H9 (cell line): ENCODE results near the gene C19orf44. TPM values are rescaled to one million over a fixed set of nuclear protein-coding genes. Genes with fewer than 3 reads are reported as not detected.

Experiments used
- DNase-seq: peaks from one replicate; pipeline ENCODE4 v3.0.0-alpha.2; 2017
- H2AFZ ChIP-seq: one replicate; pipeline ENCODE4 v1.6.1; 2013; ENCODE audit warnings: mild to moderate bottlenecking, low read length, control low read depth, moderate library complexity
- H2AK5ac ChIP-seq: 2 replicates; pipeline ENCODE4 v1.6.1; 2013; ENCODE audit warnings: low read length, control low read depth, mixed read lengths; ENCODE audit not compliant: insufficient read length
- H2BK120ac ChIP-seq: one replicate; pipeline ENCODE4 v1.6.1; 2013; ENCODE audit warnings: low read depth, mild to moderate bottlenecking, low read length, control low read depth, inconsistent platforms; ENCODE audit not compliant: poor library complexity, severe bottlenecking
- H2BK12ac ChIP-seq: 2 replicates; pipeline ENCODE4 v1.6.1; 2013; ENCODE audit warnings: low read length, control low read depth, mixed read lengths, low read depth; ENCODE audit not compliant: insufficient read length
- H2BK15ac ChIP-seq: 2 replicates; pipeline ENCODE4 v1.6.1; 2013; ENCODE audit warnings: low read depth, low read length, control low read depth
- H2BK20ac ChIP-seq: one replicate; pipeline ENCODE4 v1.6.1; 2013; ENCODE audit warnings: low read depth, mild to moderate bottlenecking, low read length, control low read depth, inconsistent platforms; ENCODE audit not compliant: poor library complexity, severe bottlenecking
- H2BK5ac ChIP-seq: 2 replicates; pipeline ENCODE4 v1.6.1; 2013; ENCODE audit warnings: low read length, control low read depth, mixed read lengths; ENCODE audit not compliant: insufficient read length
- H3K14ac ChIP-seq: 2 replicates; pipeline ENCODE4 v1.6.1; 2013; ENCODE audit warnings: low read length, control low read depth; ENCODE audit not compliant: insufficient read depth
- H3K18ac ChIP-seq: 2 replicates; pipeline ENCODE4 v1.6.1; 2013; ENCODE audit warnings: low read depth, mild to moderate bottlenecking, mixed read lengths, low read length, control low read depth; ENCODE audit not compliant: insufficient read length
- H3K23ac ChIP-seq: 2 replicates; pipeline ENCODE4 v1.6.1; 2013; ENCODE audit warnings: low read length, control low read depth, mixed read lengths, low read depth; ENCODE audit not compliant: insufficient read length
- H3K23me2 ChIP-seq: 2 replicates; pipeline ENCODE4 v1.6.1; 2013; ENCODE audit warnings: low read depth, mild to moderate bottlenecking, mixed read lengths, low read length, control low read depth; ENCODE audit not compliant: insufficient read length, poor library complexity, severe bottlenecking
- H3K27ac ChIP-seq: 2 replicates; pipeline ENCODE4 v1.5.1; 2013; ENCODE audit warnings: low read length, control low read depth, mixed read lengths, low read depth; ENCODE audit not compliant: insufficient read length
- H3K27me3 ChIP-seq: 2 replicates; pipeline ENCODE4 v1.6.1; 2013; ENCODE audit warnings: low read length, control low read depth, inconsistent platforms; ENCODE audit not compliant: insufficient read depth
- H3K4ac ChIP-seq: 2 replicates; pipeline ENCODE4 v1.6.1; 2013; ENCODE audit warnings: low read depth, mild to moderate bottlenecking, control low read depth, inconsistent platforms, low read length, moderate library complexity
- H3K4me1 ChIP-seq: 2 replicates; pipeline ENCODE4 v1.6.1; 2013; ENCODE audit warnings: low read length, control low read depth, inconsistent platforms; ENCODE audit not compliant: insufficient read depth
- H3K4me2 ChIP-seq: 2 replicates; pipeline ENCODE4 v1.6.1; 2013; ENCODE audit warnings: low read length, control low read depth, mixed read lengths; ENCODE audit not compliant: insufficient read length, insufficient read depth
- H3K56ac ChIP-seq: 2 replicates; pipeline ENCODE4 v1.6.1; 2013; ENCODE audit warnings: low read depth, mild to moderate bottlenecking, mixed read lengths, low read length, control low read depth; ENCODE audit not compliant: insufficient read length
- H3K79me1 ChIP-seq: 2 replicates; pipeline ENCODE4 v1.6.1; 2013; ENCODE audit warnings: low read depth, mild to moderate bottlenecking, moderate library complexity, low read length, control low read depth, inconsistent platforms; ENCODE audit not compliant: insufficient read depth, poor library complexity, severe bottlenecking
- H3K79me2 ChIP-seq: 2 replicates; pipeline ENCODE4 v1.6.1; 2013; ENCODE audit warnings: low read length, control low read depth, inconsistent platforms; ENCODE audit not compliant: insufficient read depth
- H3K9ac ChIP-seq: 2 replicates; pipeline ENCODE4 v1.6.1; 2013; ENCODE audit warnings: low read length, control low read depth, mixed read lengths; ENCODE audit not compliant: insufficient read length; ENCODE audit errors: extremely low read depth
- H3K9me3 ChIP-seq: one replicate; pipeline ENCODE4 v1.6.1; 2013; ENCODE audit warnings: low read depth, low read length, inconsistent platforms; ENCODE audit not compliant: control insufficient read depth
- H3T11ph ChIP-seq: one replicate; pipeline ENCODE4 v1.6.1; 2013; ENCODE audit warnings: mild to moderate bottlenecking, low read length, control low read depth, inconsistent platforms
- H4K20me1 ChIP-seq: one replicate; pipeline ENCODE4 v1.6.1; 2013; ENCODE audit not compliant: control insufficient read depth, insufficient read length, insufficient read depth
- H4K5ac ChIP-seq: 2 replicates; pipeline ENCODE4 v1.6.1; 2013; ENCODE audit warnings: low read depth, mild to moderate bottlenecking, mixed read lengths, low read length, control low read depth; ENCODE audit not compliant: insufficient read length
- H4K8ac ChIP-seq: replicated peaks from 2 replicates; pipeline ENCODE4 v1.6.1; 2013; ENCODE audit warnings: low read length, control low read depth, mixed read lengths, low read depth; ENCODE audit not compliant: insufficient read length
- H4K91ac ChIP-seq: 2 replicates; pipeline ENCODE4 v1.6.1; 2013; ENCODE audit warnings: low read depth, mild to moderate bottlenecking, moderate library complexity, mixed read lengths, low read length, control low read depth; ENCODE audit not compliant: insufficient read length
- H3K27ac Mint-ChIP-seq, 3 experiments: 2 replicates in 2 of 3; 3 replicates in 1 of 3; pipeline ENCODE4 v1.8.0; 2020 to 2021; ENCODE audit warnings: mixed read lengths in 3 of 3, mild to moderate bottlenecking in 1 of 3, moderate library complexity in 1 of 3
- H3K27me3 Mint-ChIP-seq: 2 replicates; pipeline ENCODE4 v1.8.0; 2021; ENCODE audit warnings: low read depth, mild to moderate bottlenecking, moderate library complexity, mixed read lengths
- H3K36me3 Mint-ChIP-seq, 3 experiments: 2 replicates in 2 of 3; 3 replicates in 1 of 3; pipeline ENCODE4 v1.8.0; 2020 to 2021; ENCODE audit warnings: low read depth in 3 of 3, mixed read lengths in 3 of 3; ENCODE audit not compliant: insufficient read depth in 1 of 3
- H3K4me1 Mint-ChIP-seq, 2 experiments: 2 replicates each; pipeline ENCODE4 v1.8.0; 2020; ENCODE audit warnings: mixed read lengths in 2 of 2
- H3K4me3 Mint-ChIP-seq, 2 experiments: 2 replicates in 1 of 2; 3 replicates in 1 of 2; pipeline ENCODE4 v1.8.0; 2020 to 2021; ENCODE audit warnings: mild to moderate bottlenecking in 2 of 2, mixed read lengths in 2 of 2, moderate library complexity in 1 of 2
- H3K9me3 Mint-ChIP-seq, 2 experiments: 2 replicates in 1 of 2; 3 replicates in 1 of 2; pipeline ENCODE4 v1.8.0; 2020; ENCODE audit warnings: mild to moderate bottlenecking in 2 of 2, mixed read lengths in 2 of 2, moderate library complexity in 1 of 2
- CTCF ChIP-seq: fragments of 200-600 bp; sonication (generic); conservative IDR thresholded peaks from 3 replicates; pipeline ENCODE4 v1.8.0; 2021; ENCODE audit warnings: antibody characterized with exemption, mild to moderate bottlenecking
- WGBS: extraction: QIAGEN DNeasy Blood & Tissue Kit; methylation state at CpG from one replicate; pipeline ENCODE4 v1.1.7; 2013; ENCODE audit warnings: missing lambda C conversion rate, low lambda C conversion rate, mixed read lengths; ENCODE audit not compliant: insufficient read length; ENCODE audit errors: extremely low coverage; 5-methylcytosine and 5-hydroxymethylcytosine counted together
- long read RNA-seq: library from polyadenylated mRNA; unstranded; transcript quantifications from one replicate; pipeline ENCODE4 v2.0.0, GENCODE V29; 2020
- total RNA-seq: library from RNA; stranded (reverse); gene quantifications from 2 replicates; pipeline ENCODE4 v1.2.1, GENCODE V29; 2021

Gene C19orf44
- 5.7 and 6.4 TPM in 2 replicates for total RNA-seq
- long read RNA-seq, transcript C19orf44-201 (9 exons, 3,427 nt) = major isoform, 5 of 37 reads
- long read RNA-seq, partial matches to known transcripts = 5 of 37 reads
- long read RNA-seq, other reads (novel, unspliced or antisense) = 24 of 37 reads

GRCh38 chr19:16495982-16496612 is at the start of gene C19orf44, which contains the start of gene CALR3:
Gene C19orf44 (plus strand): TSS chr19:16496394. CDS start chr19:16500793, 4,399 bp downstream.
Gene CALR3 (minus strand): TSS chr19:16496167. CDS start chr19:16496129, 38 bp downstream.
- H3K4me3 Mint-ChIP-seq = peak within 1 kb of the TSS; percentile 89 to 94
- no peak for TF ChIP-seq CTCF
- Histone ChIP-seq H3T11ph (no peak within 1 kb of the TSS), H3K23ac (no peak within 1 kb of the TSS), H3K27ac (no peak within 1 kb of the TSS), H3K4me1 (no peaks in the 10 kb centered on the region), H3K27me3 (no peaks in the 10 kb centered on the region), H3K56ac (no peak within 1 kb of the TSS), H4K20me1 (no peaks in the 10 kb centered on the region), H4K91ac (no peak within 1 kb of the TSS), H3K23me2 (peaks cover 3% of the 10 kb centered on the region), H3K79me2 (no peaks in the 10 kb centered on the region), H4K5ac (no peak within 1 kb of the TSS), H3K79me1 (no peaks in the 10 kb centered on the region), H2BK120ac (no peak within 1 kb of the TSS), H3K9me3 (no peaks in the 10 kb centered on the region), H2AFZ (no peak within 1 kb of the TSS), H3K4ac (no peak within 1 kb of the TSS), H3K14ac (no peak within 1 kb of the TSS; the same call in 1 of the 2 replicates), H3K4me2 (peak within 1 kb of the TSS; percentile 79), H2BK5ac (no peak within 1 kb of the TSS), H3K18ac (no peak within 1 kb of the TSS), H2BK20ac (no peak within 1 kb of the TSS), H2BK15ac (no peak within 1 kb of the TSS), H2BK12ac (no peak within 1 kb of the TSS), H4K8ac (no peak within 1 kb of the TSS), H2AK5ac (no peak within 1 kb of the TSS), H3K9ac (peak within 1 kb of the TSS; percentile 63)
- no peaks in the 10 kb centered on the region for H3K9me3 Mint-ChIP-seq
- DNase-seq = peak; percentile 99
- peaks cover 5 to 16% of the 10 kb centered on the region in 2 experiments for H3K4me1 Mint-ChIP-seq
- H3K36me3 Mint-ChIP-seq = peaks cover 2 to 4% (median 3%) of the 10 kb centered on the region in 3 experiments; a peak in 5 of 7 replicates
- H3K27me3 Mint-ChIP-seq = no peaks in the 10 kb centered on the region
- peak within 1 kb of the TSS in 2 of 3 experiments; percentile 93 to 95; a peak in 5 of 7 replicates for H3K27ac Mint-ChIP-seq
- no CpG with 5 or more reads among the region's 52 CpGs for WGBS
